KOPT-K1 (cell line): ENCODE results near the gene RTN4R.

Experiments
- H3K27ac ChIP-seq: fragments of 200-600 bp; sonication (generic); 2 replicates; pipeline ENCODE4 v1.5.1; 2016; ENCODE audit warnings: antibody characterized with exemption, mild to moderate bottlenecking, low read depth, low read length; ENCODE audit not compliant: poor library complexity, severe bottlenecking
- H3K36me3 ChIP-seq: fragments of 200-600 bp; sonication (generic); 2 replicates; pipeline ENCODE4 v1.5.1; 2017; ENCODE audit warnings: antibody characterized with exemption, mild to moderate bottlenecking, low read length, moderate library complexity; ENCODE audit not compliant: insufficient read depth
- H3K9me3 ChIP-seq: fragments of 200-600 bp; sonication (generic); 2 replicates; pipeline ENCODE4 v1.5.1; 2017; ENCODE audit warnings: antibody characterized with exemption, low read length, mild to moderate bottlenecking; ENCODE audit not compliant: insufficient read depth, poor library complexity, severe bottlenecking

The RTN4R gene

GRCh38 chr22:20221421-20222340 lies 46.4 kb downstream of the RTN4R start:
- Histone ChIP-seq H3K36me3 (no peaks in the 10 kb centered on the region), H3K9me3 (no peaks in the 10 kb centered on the region), H3K27ac (no peak overlapping the region)

DNA sequence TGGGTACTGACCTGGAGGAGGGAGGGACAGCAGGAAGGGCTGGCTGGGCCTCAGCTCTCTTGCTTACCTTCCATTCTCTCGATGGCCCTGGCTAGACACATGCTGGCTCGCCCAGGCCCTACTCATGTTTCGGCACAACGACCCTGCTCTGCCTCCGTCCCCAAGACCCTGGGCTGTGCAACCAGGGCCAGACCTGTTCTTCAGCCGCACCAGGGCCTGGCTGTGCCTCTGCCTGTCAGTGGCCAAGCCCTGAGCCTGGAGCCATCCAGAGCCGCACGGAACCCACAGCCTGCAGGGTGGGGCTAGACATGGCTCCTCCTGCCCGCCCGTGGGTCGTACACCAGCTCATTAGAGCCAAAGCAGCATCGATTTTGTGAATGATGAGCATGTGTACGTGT lies 47.5 kb downstream of the RTN4R start:
- Histone ChIP-seq H3K36me3 (no peaks in the 10 kb centered on the region), H3K27ac (no peak overlapping the region), H3K9me3 (no peaks in the 10 kb centered on the region)

GRCh38 chr22:20219667-20220628 lies 48.2 kb downstream of the RTN4R start:
- Histone ChIP-seq H3K36me3 (no peaks in the 10 kb centered on the region), H3K9me3 (no peaks in the 10 kb centered on the region), H3K27ac (no peak overlapping the region)

DNA sequence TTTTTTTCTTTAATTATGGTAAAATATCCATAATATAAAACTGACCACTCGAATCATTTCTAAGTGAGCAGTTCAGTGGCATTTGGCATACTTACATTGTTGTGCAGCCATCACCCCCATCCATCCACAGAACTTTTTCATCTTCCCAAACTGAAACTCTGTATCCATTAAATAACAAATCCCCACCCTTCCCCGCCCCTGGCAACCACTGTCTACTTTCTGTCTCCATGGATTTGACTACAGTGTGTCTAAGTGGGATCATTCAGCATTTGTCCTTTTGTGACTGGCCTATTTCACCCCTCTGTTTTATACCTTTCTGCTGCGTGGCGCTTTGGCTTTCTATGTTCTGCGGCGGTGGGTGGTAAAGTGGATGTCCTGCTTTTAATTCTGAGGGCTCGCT lies 49.1 kb downstream of the RTN4R start:
- Histone ChIP-seq H3K27ac (no peak overlapping the region), H3K9me3 (no peaks in the 10 kb centered on the region), H3K36me3 (no peaks in the 10 kb centered on the region)

- H3K36me3 ChIP-seq: no peaks in the 10 kb centered on the region
- no peak overlapping the region for H3K27ac ChIP-seq
Measured at GRCh38 chr22:20218326-20218872, 49.7 kb downstream of the RTN4R start.

GRCh38 chr22:20217563-20217962 lies 50.6 kb downstream of the RTN4R start:
- Histone ChIP-seq H3K27ac (no peak overlapping the region), H3K9me3 (no peaks in the 10 kb centered on the region), H3K36me3 (no peaks in the 10 kb centered on the region)

More at GRCh38 chr22:20218326-20218872, 49.7 kb downstream of the RTN4R start:
- no peaks in the 10 kb centered on the region for H3K9me3 ChIP-seq

DNA sequence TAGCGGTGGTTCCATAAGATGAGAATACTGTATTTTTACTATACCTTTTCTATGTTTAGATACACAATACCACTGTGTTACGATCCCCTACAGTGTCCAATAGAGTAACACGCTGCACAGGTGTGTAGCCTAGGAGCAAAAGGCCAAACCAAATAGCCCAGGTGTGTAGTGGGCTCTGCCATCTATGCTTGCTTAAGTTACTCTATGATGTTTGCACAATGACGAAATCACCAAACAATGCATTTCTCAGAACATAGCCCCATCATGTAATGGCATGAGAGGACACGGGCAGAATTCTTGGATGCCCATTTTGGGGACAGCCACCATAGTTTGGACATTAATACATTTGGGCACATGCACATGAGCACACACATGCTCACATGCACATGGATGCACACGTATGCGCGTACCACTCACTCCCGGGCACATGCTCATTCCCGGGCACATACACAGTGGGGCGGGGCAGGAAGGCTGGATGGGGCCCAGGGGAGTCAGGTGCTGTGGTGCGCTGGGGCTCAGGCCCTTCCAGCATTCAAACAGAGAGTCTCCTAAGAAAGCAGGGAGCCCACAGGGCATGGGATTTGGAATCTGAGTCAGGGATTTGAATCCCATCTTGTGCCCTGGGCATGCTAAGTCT lies 51.1 kb downstream of the RTN4R start:
- no peaks in the 10 kb centered on the region for H3K9me3 ChIP-seq
- no peak overlapping the region for H3K27ac ChIP-seq
- no peaks in the 10 kb centered on the region for H3K36me3 ChIP-seq

DNA sequence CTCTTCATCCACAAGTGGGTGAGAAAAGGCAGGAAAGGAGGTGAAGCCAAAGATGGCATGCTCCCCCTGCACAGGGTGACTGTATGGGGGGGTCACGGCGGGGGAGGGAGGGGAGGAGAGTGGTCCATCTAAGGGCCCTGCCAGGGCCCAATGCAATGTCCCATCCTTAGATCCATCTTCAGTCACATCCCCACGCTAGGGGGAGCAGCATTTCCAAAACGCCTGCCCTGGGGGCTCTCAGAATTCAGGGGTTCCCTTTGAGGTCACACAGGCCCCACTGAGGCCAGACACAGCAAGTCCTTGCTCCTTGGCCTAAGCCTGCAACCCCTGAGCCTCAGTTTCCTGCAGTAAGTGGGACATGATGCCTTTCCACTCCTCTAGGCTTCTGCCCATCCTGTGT lies 52.4 kb downstream of the RTN4R start:
- Histone ChIP-seq H3K9me3 (no peaks in the 10 kb centered on the region), H3K36me3 (no peaks in the 10 kb centered on the region), H3K27ac (no peak overlapping the region)

GRCh38 chr22:20214853-20215252 lies 53.3 kb downstream of the RTN4R start:
- Histone ChIP-seq H3K27ac (no peak overlapping the region), H3K9me3 (no peaks in the 10 kb centered on the region), H3K36me3 (no peaks in the 10 kb centered on the region)

- no peaks in the 10 kb centered on the region for H3K36me3 ChIP-seq
- H3K27ac ChIP-seq: no peak overlapping the region
- no peaks in the 10 kb centered on the region for H3K9me3 ChIP-seq
Measured at GRCh38 chr22:20213833-20214708, 54.0 kb downstream of the RTN4R start.

DNA sequence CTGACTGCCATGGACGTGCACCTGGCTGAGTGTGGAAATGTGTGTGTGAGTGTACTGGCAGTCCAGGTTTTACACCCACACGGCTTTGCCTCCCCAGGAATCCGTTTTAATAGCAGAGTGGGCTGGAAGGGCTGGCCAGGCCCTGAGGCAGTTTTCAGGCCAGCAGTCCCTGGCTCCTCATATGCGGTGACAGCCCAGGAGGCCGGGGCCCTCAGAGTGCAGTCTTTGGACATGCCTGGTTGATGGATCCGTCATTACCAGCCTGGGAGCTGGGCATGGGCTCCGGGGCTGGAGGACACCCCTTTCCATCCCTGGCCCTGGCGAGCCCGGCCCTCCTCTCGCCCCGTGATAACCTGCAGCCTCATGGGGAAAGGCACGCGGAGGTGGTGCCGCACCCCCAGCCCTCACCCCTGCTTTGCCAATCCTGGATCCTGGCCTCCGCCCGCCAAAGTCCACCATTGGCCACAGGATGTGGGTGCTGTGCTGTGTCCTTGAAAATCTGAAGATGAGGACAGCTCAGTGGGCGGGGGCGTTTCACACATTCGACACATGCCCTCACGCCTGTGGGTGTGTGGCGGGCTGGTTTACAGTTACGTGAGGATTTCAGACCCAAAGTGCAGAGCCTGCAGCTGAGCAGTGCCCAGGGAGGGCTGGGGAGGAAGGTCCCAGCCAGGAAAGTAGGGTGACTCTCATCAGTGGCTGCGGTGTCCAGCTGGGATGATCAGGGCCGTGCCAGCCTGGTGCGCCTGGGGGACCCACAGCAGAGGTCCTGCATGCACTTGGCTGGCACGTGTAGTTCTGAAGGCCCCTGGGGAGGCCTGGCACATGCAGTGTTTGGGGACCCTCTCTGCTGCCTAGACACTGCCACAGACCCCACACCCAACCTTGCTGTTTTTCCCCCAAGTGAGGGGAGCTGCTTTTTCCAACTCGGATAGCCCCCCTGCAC lies 55.1 kb downstream of the RTN4R start:
- Histone ChIP-seq H3K9me3 (no peaks in the 10 kb centered on the region), H3K27ac (no peak overlapping the region), H3K36me3 (no peaks in the 10 kb centered on the region)

GRCh38 chr22:20211997-20212753 lies 55.9 kb downstream of the RTN4R start:
- Histone ChIP-seq H3K27ac (no peak overlapping the region), H3K9me3 (no peaks in the 10 kb centered on the region), H3K36me3 (no peaks in the 10 kb centered on the region)
